GM19043 (cell line): ENCODE measurements around the gene POLR2I.
A peak's percentile ranks its signal among the peaks of the same experiment; 100 is the strongest.
"Not testable (repeated sequence)": the region's sequence is repeated elsewhere in the genome, so short reads cannot be mapped to it uniquely, and the experiment has no call there.

ENCODE experiments used
- ATAC-seq: cut with Tn5 transposase; IDR thresholded peaks from one replicate; pipeline ENCODE4 v1.9.1; 2021; ENCODE audit warnings: low read depth; ENCODE audit not compliant: unreplicated experiment

POLR2I gene

GRCh38 chr19:36136964-36137686 lies 22.4 kb upstream of the POLR2I start:
- ATAC-seq: no peak

GRCh38 chr19:36134867-36135266 lies 20.2 kb upstream of the POLR2I start:
- ATAC-seq: not testable (repeated sequence)

DNA sequence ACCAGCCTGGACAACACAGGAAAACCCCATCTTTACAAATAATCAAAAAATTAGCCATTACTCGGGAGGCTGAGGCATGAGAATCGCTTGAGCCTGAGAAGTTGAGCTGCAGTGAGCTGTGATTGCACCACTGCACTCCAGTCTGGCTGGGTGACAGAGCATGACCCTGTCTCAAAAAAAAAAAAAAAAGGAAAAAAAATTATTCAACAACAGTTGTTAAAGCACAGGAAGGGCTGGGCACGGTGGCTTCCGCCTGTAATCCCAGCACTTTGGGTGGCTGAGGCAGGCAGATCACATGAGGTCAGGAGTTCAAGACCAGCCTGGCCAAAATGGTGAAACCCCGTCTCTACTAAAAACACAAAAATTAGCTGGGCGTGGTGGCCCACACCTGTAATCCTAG lies 16.5 kb upstream of the POLR2I start:
- not testable (repeated sequence) for ATAC-seq

DNA sequence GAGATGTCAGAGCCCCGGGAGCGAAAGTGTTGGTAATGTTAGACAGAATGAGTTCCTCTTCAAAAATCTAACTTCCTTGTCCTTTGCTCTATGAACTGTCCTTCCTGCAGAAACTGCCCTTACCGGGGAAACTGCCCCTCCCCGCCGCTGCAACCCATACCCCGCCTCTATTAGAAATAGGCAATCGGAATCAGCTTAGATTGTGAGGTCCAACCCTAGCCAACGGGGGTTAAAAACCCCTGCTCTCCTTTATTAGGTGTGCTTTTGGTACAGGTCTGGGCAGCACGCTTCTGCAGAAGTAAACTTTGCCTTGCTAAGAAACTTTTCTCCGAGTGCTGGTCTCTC lies 13.7 kb upstream of the POLR2I start:
- no peak for ATAC-seq

GRCh38 chr19:36125557-36125956 lies 10.9 kb upstream of the POLR2I start:
- no peak for ATAC-seq

DNA sequence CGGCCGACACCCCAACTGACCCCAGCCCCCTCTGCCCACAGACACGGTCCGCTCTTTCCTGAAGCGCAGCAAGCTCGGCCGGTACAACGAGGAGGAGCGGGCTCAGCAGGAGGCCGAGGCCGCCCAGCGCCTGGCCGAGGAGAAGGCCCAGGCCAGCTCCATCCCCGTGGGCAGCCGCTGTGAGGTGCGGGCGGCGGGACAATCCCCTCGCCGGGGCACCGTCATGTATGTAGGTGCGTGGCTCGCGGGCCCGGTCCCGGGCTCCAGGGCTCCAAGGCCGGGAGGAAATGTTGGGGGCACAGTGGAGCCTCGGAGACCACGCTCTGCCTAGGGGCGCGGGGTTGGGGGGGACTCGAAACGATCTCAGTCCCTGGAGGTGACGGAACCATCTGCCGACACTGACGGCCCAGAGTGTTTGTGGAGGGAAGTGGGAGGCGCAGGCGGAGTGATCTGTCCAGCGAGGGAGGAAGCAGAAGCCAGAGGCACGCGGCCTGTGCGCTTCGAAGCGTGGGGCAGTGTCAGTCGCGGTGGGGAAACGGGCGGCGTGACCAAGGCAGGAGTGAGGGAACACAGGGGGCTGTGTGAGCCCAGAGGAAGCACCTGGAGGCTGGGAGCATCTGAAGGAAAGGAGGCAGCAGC lies 6.9 kb upstream of the POLR2I start:
- no peak for ATAC-seq

DNA sequence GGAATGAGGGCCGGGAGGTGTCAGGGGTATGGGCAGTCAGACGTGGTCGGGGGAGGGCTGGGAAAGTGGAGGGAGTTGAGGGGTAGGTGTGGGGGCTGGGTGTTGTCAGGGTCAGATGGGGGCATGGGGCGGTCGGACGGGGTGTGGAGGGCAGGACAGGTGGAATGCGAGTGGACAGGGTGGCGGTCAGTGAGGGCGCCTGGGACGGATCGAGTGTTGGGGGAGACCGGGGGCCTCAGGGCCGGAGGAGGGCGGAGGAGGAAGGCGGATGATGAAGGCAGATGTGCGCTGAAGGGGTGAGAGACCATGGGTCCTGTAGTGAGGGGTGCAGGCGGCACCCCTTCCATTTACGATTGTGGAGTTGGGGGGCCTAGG lies 6.3 kb upstream of the POLR2I start:
- no peak for ATAC-seq

DNA sequence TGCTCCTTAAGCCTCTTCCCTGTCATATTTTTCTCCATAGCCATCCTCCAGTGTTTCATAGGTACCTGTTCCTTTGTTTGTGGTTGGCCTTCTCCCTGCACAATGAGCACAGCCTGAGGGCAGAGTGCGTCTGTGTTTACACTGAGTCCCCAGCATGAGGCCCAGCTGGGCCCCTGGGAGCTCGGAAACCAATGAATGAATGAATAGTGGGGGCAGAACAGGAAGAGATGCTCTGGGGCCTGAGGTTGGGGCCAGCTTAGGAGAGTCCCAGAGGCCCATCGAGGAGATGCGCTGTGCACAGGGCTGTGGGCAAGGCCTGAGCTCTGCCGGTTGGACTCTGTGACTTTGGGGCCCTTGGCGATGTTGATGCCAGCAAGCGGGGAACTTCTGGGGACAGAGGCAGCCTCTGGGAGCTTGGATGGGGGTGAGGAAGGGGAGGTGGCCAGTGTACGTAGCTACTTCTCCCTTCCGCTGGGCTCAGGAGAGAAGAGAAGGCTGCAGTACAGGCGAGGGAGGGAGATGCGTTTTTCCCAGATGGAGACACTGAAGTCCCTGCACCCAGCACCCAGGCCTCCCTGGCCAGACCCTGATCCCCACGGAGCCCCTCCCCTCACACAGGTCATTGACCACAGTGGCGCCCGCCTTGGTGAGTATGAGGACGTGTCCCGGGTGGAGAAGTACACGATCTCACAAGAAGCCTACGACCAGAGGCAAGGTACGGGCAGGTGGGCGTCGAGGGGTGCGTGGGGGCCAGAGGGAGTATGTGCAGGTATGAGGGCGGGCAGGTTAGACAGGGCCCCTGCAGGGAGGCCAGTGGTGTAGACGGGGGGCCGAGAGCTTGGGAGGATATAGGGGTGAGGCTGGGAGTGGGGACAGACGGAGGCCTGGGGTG lies 5.7 kb upstream of the POLR2I start:
- ATAC-seq: no peak

- no peak for ATAC-seq
Measured at GRCh38 chr19:36116344-36116637, 1.6 kb upstream of the POLR2I start.

- peak; percentile 13 for ATAC-seq
Measured at GRCh38 chr19:36115453-36116343, 1.0 kb upstream of the POLR2I start, which contains the start of gene TBCB. Gene TBCB, plus strand, starts transcription at chr19:36115468. Its CDS starts 93 bp downstream, at chr19:36115561.

DNA sequence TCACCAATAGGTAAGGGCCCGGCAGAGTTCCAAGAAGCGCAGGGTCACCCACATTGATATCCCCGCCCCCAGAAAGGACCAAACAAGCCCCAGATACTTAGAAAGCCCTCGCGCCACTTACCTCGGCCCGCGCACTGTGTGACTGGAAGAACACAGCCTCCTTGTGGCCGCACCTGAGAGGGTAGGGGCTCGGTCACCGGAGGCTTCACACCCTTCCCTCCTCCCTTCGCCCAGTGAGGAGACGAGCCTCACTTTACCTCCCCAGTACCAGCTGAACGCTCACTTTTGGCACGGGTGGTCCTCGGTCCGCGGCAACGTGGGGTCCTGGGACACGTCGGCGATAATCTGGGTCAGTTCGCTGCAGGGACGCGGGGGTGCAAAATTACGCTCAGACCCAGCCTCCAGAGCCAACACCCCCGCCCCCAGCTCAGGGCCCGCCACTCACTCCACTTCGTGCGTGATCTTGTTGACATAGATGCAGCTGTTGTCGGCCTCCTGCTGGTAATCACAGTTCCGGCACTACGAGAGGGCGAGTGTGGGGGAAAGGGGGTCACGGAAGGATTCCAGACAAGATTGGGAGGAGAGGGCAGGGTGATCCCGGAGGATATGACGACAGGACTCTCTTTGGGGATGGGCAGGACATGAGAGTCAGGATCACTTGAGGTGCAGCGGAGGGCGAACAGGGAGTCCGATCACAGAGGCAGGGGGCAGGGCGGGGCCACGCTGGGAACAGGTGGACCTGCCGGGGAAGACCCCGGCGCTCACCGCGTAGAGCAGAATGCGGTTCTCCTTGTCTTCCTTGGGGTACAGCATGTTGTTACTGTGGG lies 568 bp downstream of the POLR2I start:
- no peak for ATAC-seq

DNA sequence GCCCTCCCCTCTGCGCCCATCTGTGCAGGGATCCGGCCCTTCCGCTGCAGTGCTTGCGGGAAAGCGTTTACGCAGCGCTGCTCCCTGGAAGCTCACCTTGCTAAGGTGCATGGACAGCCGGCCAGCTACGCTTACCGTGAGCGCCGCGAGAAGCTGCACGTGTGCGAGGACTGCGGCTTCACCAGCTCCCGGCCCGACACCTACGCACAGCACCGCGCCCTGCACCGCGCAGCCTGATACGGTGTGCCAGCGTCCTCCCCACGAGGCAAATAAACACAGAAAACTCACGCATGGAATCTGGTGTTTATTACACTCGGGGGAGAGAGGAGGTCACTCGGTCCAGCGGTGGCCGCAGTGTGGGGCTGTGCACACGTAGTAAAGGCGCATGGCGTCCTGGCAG lies 1.2 kb downstream of the POLR2I start:
- no peak for ATAC-seq

GRCh38 chr19:36112678-36113077 lies 2.0 kb downstream of the POLR2I start:
- no peak for ATAC-seq

DNA sequence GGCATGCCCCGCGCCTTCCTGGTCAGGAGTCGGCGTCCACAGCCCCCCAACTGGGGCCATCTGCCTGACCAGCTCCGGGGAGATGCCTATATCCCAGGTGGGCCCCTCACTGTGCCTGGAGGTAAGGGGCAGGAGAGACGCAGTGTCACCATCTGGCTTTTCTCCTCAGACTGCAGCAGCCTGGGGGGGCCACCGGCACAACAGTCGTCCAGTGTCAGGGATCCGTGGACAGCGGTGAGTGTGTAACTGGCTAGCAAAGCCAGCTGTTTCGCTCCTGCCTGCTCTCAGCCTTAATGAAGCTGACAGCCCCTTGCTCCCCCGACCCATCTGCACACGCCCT lies 3.5 kb downstream of the POLR2I start:
- ATAC-seq: no peak

DNA sequence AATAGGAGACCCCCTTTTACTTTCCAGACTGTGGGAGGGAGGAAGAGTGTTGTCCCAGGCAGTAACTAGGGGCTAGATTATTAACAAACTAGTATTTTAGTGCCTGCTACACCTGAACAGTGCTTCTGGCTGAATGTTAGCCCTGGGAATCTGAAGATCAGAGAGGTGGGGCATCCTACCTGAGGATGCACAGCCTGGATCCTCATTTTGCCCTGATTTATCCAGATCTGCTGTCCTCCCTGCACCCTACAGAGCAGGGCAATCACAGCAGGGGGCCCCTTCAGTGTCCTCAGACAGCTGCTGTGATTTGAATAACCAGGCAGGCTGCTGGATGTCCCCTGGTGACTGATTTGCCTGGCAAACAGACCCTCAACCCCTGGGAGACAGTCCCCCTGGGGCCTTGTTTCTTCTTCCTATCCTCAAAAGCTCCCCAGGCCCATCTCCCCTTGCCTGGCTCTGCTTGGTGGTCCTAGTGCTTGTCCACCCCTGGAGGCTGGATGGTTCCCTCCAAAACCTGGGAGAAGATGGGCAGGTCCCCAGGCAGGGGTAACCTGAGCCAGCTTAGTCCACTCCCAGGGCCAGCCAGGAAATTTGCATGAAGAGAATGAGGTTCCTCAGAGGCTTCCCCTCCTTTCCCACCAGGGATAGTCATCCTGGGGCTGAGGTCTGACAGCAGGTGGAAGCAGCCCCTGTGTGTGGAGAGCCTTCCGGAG lies 4.0 kb downstream of the POLR2I start, which contains the start of gene OVOL3:
OVOL3 (plus strand) TSS at position 657 of the 713 bp plus-strand sequence. CDS start 60 bp downstream, outside the sequence.
- ATAC-seq: no peak

- no peak for ATAC-seq
Measured at GRCh38 chr19:36108684-36109083, 6.0 kb downstream of the POLR2I start.

GRCh38 chr19:36106991-36107390 lies 7.7 kb downstream of the POLR2I start:
- no peak for ATAC-seq

DNA sequence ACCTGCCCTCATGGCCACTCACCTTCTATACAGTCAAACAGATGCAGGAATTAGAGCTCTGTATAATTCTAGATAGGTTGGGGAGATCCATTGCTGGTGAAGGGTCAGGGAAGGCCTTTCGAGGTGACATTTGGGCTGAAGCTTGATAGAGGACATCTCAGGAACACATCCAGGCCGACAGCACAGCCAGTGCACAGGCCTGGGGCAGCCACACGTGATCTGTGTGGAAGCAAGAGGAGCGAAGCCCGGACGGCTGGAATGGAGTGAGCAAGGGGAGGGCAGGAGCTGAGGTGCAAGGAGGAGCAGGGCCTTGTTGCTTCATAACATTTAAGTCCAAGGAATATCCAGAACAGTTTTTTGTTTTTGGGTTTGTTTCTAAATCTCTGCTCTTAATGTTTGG lies 8.2 kb downstream of the POLR2I start:
- ATAC-seq: no peak
